NCI-H2029 (cell line): ENCODE data around the gene ABCC4.

Source experiments
- DNase-seq: peaks from one replicate; lab custom pipeline; 2025; lab: John Stamatoyannopoulos, UW

The ABCC4 gene, protein sequence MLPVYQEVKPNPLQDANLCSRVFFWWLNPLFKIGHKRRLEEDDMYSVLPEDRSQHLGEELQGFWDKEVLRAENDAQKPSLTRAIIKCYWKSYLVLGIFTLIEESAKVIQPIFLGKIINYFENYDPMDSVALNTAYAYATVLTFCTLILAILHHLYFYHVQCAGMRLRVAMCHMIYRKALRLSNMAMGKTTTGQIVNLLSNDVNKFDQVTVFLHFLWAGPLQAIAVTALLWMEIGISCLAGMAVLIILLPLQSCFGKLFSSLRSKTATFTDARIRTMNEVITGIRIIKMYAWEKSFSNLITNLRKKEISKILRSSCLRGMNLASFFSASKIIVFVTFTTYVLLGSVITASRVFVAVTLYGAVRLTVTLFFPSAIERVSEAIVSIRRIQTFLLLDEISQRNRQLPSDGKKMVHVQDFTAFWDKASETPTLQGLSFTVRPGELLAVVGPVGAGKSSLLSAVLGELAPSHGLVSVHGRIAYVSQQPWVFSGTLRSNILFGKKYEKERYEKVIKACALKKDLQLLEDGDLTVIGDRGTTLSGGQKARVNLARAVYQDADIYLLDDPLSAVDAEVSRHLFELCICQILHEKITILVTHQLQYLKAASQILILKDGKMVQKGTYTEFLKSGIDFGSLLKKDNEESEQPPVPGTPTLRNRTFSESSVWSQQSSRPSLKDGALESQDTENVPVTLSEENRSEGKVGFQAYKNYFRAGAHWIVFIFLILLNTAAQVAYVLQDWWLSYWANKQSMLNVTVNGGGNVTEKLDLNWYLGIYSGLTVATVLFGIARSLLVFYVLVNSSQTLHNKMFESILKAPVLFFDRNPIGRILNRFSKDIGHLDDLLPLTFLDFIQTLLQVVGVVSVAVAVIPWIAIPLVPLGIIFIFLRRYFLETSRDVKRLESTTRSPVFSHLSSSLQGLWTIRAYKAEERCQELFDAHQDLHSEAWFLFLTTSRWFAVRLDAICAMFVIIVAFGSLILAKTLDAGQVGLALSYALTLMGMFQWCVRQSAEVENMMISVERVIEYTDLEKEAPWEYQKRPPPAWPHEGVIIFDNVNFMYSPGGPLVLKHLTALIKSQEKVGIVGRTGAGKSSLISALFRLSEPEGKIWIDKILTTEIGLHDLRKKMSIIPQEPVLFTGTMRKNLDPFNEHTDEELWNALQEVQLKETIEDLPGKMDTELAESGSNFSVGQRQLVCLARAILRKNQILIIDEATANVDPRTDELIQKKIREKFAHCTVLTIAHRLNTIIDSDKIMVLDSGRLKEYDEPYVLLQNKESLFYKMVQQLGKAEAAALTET (N-terminal part only)

DNA sequence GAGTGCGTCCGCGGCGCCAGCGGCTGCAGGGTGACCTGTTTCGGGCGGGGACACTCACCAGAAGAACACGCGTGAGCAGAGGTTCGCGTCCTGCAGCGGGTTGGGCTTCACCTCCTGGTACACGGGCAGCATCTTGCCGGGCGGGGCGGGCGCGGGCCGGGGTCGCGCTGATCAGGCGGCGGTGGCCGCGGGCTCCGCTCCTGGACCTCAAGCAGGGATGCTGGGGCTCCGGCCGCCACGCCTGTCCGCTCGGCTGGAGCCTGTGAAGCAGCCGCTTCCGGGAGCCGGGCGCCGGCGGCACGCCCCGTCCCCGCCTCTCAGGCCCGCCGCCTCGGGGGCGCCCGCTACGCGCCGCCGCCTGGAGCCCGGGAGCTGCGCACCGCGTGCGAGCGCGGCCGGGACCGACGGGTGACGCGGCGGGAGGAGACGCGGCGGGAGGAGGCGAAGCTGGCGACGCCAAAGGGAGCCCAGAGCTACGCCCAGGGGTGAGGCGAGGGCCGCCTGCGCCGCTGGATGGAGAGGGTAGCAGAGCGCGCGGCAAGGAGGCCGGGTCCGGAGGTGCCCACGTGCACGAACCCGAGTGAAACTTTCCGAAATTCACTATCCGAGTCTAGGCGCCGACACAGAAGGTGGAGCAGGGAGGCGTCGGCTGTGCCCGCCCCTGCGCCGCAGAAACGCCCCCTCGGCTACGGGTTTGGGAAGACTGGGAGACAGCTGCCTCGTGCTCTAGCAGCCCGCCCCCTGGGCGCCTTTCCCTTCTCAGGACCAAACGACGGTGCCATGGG is at the start of gene ABCC4:
ABCC4 (minus strand) TSS at position 269 of the 785 bp plus-strand sequence; CDS start at position 132, 137 bp downstream.
- no peak for DNase-seq

DNA sequence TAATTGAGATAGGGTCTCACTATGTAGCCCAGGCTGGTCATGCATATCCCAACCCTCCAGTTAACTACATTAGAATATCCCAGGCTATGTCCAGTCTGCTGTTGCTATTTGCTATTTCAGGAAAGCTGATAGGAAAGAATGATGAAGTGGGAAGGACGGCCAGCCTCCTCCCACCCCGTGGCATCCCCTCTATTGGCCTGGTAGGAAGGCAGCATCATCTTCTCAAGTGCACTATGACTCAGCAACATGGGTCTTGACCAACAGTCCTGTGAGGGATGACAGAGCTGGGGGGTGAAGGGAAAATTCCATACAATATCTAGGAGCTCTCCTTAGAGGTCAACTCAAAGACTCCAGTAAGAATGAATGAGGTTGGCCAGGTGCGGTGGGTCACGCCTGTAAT is 48.0 kb upstream of the ABCC4 start:
- DNase-seq: no peak

DNA sequence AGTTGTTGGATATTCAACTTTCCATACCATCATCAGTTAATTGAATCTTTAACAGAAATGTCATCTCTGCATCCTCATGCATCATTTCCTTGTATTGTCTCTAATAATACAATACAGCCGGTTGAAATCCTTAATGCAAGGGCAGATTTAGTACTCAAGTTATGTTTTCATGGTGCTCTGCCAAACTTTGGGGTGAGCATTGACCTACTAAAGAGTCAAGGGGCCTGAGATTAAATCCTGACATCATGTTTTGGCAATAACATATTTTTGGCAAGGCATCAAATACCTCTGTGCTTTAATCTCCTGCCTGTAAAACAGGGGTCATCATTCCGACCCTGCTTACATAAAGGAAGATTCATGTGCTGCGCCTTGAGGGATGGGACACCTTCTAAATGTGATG is 42.7 kb upstream of the ABCC4 start:
- no peak for DNase-seq

DNA sequence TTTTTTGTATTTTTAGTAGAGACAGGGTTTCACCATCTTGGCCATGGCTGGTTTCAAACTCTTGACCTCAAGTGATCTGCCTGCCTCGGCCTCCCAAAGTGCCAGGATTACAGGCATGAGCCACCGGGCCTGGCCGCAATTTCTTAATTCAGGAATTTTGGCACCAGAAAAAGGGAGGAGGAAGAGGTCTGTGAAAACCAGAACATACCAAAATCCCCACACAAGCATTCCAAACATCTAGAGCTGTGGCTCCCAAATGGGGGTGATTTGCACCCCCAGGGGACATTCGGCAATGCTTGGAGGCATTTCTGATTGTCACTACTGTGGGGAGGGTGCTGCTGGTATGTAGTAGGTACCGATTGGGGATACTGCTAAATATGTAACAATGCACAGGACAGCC is 40.2 kb upstream of the ABCC4 start:
- no peak for DNase-seq

DNA sequence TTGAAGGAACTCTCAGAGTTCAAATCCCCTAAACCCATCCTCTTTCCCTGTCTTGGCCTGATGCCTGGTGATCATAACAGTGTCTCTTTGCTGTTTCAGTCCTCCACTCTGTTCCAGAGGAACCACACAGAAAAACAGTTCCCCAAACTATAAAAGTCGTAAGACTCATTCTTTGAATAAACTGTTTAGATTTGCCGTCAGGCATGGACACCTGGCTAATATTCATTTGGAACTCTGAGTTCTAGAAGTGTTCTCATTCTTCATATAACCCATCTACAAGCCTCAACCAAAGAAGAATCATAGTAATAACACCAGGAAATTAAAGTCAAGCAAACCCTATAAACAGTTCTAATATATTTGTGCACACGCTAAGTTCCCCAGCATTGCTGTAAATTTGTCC is 37.7 kb upstream of the ABCC4 start:
- no peak for DNase-seq

DNA sequence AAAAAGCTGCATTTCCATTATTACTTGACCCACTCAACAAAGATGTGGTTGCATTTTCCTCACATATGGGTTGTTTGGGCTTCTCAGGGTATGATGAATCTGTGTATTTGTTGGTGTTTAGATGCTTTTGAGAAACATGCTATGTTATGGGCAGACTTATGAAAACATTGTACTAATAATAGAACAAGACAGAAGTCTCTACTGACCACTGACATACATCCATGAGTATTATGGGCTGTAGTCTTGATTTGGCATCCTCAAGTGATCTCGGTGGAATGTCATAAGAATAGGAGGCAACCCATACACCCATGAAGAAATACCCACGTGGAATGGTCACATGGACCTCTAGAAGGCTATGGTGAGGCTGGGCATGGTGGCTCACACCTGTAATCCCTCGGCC is 36.3 kb upstream of the ABCC4 start:
- DNase-seq: no peak

DNA sequence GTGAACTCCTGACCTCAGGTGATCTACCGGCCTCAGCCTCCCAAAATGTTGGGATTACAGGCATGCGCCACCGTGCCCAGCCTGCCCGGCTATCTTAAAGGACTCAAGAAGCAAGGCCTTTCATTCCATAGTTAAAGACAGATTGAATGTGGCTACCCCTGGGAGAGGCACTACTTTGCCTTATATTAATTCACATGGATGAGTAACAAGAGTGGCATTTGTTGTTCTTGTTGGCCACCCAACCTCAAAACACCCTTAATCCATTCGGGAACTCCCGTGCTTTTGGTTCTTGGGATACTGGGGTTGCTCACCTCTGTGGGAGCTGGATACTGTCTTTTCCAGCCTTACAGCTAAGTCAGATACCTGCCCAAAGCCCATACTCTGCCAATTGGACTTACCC is 34.4 kb upstream of the ABCC4 start:
- no peak for DNase-seq

DNA sequence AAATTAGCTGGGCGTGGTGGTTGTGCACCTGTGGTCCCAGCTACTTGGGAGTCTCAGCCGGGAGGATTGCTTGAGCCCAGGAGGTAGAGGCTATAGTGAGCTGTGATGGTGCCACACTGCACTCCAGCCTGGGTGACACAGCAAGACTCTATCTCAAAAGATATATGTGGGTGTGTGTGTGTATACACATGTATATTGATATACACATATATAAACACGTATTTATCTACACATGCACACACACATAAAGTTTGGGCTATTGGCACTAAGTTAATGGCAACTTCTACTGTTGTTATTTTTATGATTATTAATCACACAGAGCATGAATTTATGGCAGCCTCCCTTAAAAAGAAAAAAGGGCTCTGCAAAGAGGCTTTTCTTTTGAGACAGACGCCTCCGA is 27.1 kb upstream of the ABCC4 start:
- no peak for DNase-seq

DNA sequence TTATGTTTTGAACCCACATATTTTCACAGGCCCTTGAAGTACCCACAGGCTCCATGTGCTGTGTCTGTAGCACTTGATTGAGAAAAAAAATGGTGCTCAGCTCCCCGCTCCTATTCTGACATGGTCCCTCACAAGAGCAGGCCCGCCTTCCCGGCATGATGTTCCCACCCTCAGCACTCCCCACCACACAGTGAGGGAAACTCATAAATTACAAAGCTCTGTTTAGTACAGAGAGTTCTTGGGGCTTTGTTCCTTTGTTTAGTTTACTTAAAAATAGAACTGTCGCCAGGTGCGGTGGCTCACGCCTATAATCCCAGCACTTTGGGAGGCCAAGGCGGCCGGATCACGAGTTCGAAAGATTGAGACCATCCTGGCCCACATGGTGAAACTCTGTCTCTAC is 25.9 kb upstream of the ABCC4 start:
- DNase-seq: no peak

DNA sequence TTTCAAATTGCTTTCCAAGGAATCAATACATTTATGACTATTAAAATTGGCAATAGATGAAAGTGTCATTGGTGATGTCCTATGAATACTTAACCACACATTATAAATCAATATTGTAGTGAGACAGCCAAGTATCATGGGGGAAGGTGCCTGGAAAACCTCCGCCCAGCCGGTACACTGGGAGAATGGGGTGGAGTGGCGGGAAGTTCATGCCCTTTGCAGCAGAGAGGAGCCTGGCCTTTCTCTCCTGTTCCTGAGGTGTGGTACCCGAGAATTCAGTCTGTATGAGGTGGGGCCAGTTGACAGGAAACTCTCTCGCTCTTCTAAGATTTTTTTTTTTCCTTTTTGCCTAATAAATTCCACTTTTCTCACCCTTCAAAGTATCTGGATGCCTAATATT is 25.4 kb upstream of the ABCC4 start:
- no peak for DNase-seq

DNA sequence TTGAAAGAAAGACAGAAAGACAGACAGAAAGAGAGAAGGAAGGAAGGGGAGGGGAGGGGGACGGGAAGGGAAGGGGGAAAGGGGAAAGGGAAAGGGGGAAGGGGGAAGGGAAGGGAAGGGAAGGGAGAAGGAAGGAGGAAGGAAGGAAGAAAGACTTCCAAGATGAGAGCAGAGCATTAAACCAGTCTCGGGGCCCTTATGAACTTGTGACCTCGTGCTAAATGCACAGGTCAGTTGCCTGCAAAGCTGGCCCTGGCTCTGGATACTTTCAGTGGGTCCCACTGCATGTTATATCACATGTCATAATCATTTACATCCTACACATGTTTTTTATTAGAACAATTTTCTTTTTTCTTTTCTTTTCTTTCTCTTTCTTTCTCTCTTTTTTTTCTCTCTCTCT is 24.2 kb upstream of the ABCC4 start:
- no peak for DNase-seq

DNA sequence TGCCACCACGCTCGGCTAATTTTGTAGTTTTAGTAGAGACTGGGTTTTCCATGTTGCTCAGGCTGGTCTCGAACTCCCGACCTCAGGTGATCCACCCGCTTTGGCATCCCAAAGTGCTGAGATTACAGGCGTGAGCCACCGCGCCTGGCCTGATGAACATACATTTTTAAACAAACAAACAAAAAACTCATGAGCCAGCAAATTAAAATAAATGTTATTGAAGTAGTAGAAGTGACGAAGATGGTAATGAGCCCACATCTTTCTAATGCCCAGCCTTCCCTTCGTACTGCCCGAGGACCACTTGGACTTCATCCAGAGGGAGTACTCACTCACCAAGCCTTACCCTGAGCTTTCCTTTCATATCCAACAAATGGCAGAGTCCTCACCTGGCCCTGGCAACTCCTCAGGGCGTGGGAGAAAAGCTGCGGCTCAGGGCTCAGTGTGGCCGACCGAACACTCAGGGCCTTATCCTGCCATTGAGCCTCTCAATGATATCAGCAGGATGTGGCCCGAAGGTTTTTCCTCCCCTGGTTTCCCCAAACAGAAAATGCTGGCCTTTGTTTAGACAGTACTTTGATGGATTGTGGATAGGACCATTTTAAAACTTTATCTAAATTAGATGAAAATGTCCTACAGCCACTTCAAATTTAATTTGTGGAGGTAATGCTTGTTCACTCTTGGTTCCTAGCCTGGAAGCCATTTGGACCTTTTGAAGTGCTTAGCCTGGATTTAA is 22.8 kb upstream of the ABCC4 start:
- no peak for DNase-seq

DNA sequence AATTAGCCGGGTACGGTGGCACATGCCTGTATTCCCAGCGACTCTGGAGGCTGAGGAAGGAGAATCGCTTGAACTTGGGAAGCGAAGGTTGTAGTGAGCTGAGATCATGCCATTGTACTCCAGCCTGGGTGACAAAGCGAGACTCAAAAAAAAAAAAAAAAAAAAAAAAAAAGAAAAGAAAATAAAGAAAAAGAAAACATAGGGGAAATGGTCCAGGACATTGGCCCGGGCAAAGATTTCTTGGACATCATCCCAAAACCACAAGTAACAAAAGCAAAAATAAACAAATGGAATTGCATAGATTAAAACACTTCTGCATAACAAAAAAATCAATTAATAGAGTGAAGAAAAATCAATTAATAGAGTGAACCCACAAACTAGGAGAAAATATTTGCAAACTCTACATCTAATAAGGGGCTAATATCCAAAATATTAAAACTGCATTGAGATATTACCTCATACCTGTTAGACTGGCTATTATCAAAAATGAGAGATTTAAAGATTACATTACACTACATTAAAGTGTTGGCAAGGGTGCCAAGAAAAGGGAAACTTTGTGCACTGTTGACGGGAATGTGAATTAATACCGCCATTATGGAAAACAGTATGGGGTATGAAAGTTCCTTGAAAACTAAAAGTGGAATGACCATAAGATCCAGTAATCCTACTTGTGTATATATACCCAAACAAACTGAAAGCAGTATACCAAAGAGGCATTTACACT is 18.5 kb upstream of the ABCC4 start:
- no peak for DNase-seq

DNA sequence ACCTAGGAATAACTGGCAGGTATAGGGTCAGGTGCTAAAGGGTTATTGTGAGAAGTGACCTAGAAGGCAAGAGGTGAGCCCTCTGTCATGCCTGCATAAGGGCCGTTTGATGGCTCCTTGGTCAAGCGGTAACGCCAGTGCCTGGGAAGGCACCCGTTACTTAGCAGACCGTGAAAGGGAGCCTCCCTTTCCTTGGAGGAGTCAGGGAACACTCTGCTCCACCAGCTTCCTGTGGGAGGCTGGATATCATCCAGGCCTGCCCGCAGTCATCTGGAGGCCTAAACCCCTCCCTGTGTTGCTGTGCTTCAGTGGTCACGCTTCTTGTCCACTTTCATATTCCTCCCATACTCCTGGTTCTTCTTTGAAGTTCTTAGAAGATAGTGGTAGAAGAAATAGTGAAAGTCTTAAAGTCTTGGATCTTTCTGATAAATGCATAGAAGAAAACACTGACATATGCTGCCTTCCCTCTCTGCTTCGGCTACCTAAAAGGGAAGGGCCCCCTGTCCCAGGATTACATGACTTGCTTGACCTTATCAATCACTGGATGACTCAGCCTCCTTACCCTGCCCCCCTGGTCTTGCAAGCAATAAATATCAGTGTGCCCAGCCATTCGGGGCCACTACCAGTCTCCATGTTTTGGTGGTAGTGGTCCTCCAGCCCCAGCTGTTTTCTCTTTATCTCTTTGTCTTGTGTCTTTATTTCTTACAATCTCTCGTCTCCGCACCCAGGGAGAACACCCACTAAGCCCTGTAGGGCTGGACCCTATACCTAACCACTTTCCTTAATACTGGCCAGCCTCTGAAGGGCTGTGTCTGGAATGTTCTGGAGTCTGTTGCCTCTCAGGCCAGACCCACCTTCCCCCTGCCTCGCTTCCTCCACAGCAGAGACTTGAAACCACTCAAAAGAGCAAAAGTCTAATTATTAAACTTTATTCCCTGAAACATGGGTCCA is 16.1 kb upstream of the ABCC4 start:
- no peak for DNase-seq

DNA sequence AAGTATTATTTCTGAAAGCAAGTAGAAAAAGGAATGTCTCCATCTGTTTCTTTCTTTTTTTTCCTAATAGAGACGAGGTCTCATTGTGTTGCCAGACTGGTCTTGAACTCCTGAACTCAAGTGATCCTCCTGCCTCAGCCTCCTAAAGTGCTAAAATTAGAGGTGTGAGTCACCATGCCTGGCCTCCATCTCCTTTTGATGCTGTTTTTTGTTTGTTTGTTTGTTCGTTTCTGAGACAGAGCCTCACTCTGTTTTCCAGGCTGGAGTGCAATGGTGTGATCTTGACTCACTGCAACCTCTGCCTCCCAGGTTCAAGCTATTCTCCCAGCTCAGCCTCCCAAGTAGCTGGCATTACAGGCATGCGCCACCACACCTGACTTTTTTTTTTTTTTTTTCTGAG is 14.5 kb upstream of the ABCC4 start:
- DNase-seq: no peak

DNA sequence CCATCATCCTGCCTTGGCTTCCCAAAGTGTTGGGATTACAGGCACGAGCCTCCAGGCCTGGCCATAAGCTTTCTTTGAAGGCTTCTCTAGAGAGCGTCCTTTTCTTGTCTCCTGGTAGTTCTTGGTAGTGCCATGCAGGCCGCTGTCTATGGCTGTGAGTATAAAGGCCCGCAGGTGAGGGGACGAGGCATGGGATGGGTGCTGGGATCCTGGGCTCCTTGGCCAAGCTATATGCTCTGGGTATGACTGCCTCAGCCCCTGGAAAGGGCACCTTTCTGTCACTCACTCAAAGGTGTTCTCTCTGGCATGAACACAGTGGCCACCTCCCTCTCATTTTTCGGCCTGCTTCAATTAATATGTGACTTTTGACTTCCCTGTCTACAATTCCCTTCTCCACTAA is 6.3 kb upstream of the ABCC4 start:
- DNase-seq: no peak

DNA sequence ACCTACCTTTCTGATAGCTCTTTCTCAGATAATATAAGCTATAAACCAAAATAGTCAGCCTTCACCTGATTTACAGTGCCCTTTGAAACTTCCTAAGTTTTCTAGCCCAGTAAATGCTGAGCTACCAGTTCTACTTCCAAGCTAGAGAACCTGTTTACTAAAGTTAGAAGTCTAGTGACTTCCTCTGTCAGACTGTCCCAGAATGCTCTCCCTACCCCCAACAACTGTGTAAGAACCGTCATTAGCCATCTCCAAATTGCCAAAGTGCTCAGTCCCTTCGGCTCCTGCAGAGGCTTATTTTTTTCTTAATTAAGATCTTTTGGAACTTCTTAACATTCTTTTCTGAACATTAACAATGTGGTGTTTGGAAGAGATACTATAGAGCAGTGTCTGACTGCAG is 3.2 kb upstream of the ABCC4 start:
- no peak for DNase-seq

DNA sequence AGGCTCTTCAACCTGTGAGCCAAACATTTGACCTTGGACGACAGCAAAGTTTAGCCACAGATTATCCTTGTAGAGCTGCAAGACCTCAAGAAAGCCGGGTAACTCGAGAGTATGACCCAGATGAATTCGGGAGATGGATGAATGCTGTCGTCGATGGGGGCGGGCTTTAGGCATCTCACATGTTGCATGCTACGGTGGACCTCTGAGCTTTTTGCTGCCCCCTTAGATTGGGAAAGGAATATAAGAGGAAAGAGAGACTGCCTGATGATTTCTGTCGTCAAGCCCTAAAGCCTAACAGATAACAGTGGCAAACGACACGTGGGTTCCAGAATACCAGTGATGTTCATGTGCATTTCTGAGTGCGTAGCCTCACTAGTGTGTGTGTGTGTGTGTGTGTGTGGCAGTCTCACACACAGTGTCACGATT is 730 bp upstream of the ABCC4 start:
- DNase-seq: no peak

DNA sequence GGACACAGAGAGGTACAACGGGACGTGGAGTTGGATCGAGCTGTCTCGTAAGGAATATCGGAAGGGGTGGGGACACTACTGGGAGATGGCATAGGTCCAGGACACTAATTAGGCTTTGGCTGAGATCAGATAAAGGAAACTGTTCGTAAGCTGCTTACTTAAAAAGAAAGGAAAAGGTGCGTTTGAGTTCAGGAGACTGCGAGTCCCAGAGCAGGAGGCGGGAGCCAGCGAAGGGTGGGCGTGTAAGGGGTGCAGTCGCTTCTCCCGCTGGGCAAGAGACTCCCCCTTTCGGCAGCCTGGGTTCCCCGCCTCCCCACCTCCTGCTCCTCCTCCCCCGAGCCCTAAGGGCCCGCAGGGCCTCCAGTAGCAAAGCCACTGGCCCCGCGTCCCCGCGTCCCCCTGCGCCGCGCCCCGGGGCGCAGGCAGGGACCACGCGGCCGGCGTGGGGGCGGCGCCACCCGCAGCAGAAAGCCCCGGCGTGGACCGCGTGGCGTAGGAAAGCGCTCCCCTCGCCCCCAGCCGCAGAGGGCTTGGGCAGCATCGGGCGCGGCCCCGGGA is 547 bp downstream of the ABCC4 start:
- DNase-seq: no peak
